KMS-11 (cell line): ENCODE results near the gene PADI1.

Source experiments
- H2AFZ ChIP-seq: fragments of 200-600 bp; sonication (generic); 2 replicates; pipeline ENCODE4 v1.6.1; 2016; ENCODE audit warnings: antibody characterized with exemption, mixed run types, low read depth
- H3K27ac ChIP-seq: fragments of 200-600 bp; sonication (generic); 2 replicates; pipeline ENCODE4 v1.6.1; 2016; ENCODE audit warnings: mild to moderate bottlenecking, mixed run types
- H3K27me3 ChIP-seq: fragments of 200-600 bp; sonication (generic); 2 replicates; pipeline ENCODE4 v1.6.1; 2017; ENCODE audit warnings: mild to moderate bottlenecking, low read depth, mixed run types, moderate library complexity; ENCODE audit not compliant: insufficient read depth
- H3K36me3 ChIP-seq: fragments of 200-600 bp; sonication (generic); 2 replicates; pipeline ENCODE4 v1.6.1; 2017; ENCODE audit warnings: mild to moderate bottlenecking, mixed run types; ENCODE audit not compliant: insufficient read depth
- H3K4me1 ChIP-seq: fragments of 200-600 bp; sonication (generic); 2 replicates; pipeline ENCODE4 v1.6.1; 2016; ENCODE audit warnings: mild to moderate bottlenecking, low read depth, mixed run types; ENCODE audit not compliant: poor library complexity, severe bottlenecking
- H3K4me2 ChIP-seq: fragments of 200-600 bp; sonication (generic); 2 replicates; pipeline ENCODE4 v1.7.0; 2016; ENCODE audit warnings: mild to moderate bottlenecking, mixed run types
- H3K4me3 ChIP-seq: fragments of 200-600 bp; sonication (generic); IDR thresholded peaks from 2 replicates; pipeline ENCODE4 v1.6.1; 2017; ENCODE audit warnings: low read depth, low read length, mixed read lengths; ENCODE audit not compliant: insufficient read depth
- H3K79me2 ChIP-seq: fragments of 200-600 bp; sonication (generic); 2 replicates; pipeline ENCODE4 v1.6.1; 2016; ENCODE audit warnings: low read depth, mixed run types; ENCODE audit not compliant: insufficient read depth
- H3K9ac ChIP-seq: fragments of 200-600 bp; sonication (generic); 2 replicates; pipeline ENCODE4 v1.6.1; 2016; ENCODE audit warnings: mild to moderate bottlenecking, mixed run types
- H4K20me1 ChIP-seq: fragments of 200-600 bp; sonication (generic); 2 replicates; pipeline ENCODE4 v1.6.1; 2016; ENCODE audit warnings: mild to moderate bottlenecking, mixed run types; ENCODE audit not compliant: insufficient read depth
- TF ChIP-seq, protein P1 (sequence below): fragments of 200-600 bp; sonication (generic); conservative IDR thresholded peaks from 2 replicates; pipeline ENCODE4 v1.6.1; 2017; ENCODE audit warnings: low read depth, mild to moderate bottlenecking, antibody characterized with exemption, low read length, moderate library complexity, mixed read lengths

Gene PADI1

DNA sequence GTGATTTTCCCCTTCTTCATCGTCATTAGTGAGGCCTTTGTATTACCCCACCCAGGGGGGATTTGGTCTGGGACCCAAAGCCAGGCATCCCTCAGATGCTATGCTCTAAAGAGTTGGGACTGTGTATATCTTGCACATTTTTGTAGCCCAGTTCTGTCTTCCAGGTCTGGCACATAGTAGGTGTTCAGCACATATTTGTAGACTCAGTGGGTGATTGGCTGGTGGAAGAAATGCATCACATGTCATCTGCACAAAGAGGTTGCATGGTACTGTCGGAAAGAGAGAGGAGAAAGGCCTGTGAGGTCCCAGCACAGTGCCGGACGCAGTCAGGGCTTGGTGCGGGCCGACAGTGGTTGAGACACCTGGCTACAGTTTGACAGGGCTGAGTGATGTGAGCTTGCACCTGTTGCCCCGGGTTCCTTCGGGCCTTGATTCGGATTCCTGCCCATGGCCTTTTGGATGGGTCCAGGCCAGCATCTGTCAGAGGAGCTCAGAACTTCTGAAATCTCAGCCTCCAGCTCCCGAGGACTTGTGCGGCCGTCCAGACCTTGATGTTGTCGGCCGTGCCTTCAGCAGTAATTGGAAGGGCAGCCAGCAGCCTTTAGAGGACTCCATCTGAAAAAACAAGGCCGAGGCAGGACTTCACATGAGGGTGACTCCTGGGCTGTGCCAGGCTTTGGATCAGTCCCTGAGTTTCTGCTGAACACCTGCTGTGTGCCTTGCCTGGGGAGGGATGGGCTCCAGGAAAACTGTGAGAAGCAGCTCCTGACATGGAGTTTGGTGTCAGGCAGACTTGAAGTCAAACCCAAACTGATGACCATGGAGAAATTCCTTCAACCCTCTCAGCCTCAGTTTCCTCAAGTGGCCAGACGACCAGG lies 40.9 kb upstream of the PADI1 start:
- Histone ChIP-seq H3K4me3 (no peak overlapping the region), H3K36me3 (no peaks in the 10 kb centered on the region), H3K4me1 (no peaks in the 10 kb centered on the region), H3K79me2 (no peaks in the 10 kb centered on the region), H3K9ac (no peak overlapping the region), H4K20me1 (no peaks in the 10 kb centered on the region), H3K4me2 (no peak overlapping the region), H2AFZ (no peak overlapping the region), H3K27ac (no peak overlapping the region), H3K27me3 (peaks cover 15% of the 10 kb centered on the region; the same call in 1 of the 2 replicates)
- TF ChIP-seq, protein P1, sequence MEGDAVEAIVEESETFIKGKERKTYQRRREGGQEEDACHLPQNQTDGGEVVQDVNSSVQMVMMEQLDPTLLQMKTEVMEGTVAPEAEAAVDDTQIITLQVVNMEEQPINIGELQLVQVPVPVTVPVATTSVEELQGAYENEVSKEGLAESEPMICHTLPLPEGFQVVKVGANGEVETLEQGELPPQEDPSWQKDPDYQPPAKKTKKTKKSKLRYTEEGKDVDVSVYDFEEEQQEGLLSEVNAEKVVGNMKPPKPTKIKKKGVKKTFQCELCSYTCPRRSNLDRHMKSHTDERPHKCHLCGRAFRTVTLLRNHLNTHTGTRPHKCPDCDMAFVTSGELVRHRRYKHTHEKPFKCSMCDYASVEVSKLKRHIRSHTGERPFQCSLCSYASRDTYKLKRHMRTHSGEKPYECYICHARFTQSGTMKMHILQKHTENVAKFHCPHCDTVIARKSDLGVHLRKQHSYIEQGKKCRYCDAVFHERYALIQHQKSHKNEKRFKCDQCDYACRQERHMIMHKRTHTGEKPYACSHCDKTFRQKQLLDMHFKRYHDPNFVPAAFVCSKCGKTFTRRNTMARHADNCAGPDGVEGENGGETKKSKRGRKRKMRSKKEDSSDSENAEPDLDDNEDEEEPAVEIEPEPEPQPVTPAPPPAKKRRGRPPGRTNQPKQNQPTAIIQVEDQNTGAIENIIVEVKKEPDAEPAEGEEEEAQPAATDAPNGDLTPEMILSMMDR, result no peak

DNA sequence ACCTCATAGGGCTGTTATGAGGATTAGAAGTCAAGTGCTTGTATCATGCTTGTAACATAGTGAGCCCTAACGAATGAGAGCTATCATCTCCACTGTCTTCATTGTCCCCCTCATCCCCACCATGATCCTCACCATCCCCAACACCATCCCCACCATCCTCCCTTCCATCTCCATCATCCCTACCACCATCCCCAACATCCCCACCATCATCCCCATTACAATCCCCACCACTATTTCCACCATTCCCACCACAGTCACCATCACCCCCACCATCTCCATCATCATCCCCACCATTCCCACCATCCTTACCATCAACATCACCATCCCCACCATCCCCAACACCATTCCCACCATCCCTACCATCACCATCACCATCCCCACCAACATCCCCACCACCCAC lies 39.1 kb upstream of the PADI1 start:
- H3K4me2 ChIP-seq, result no peak overlapping the region
- H3K27ac ChIP-seq, result no peak overlapping the region
- H4K20me1 ChIP-seq, result no peaks in the 10 kb centered on the region
- TF ChIP-seq, protein P1, result no peak
- no peak overlapping the region for H2AFZ ChIP-seq
- H3K79me2 ChIP-seq, result no peaks in the 10 kb centered on the region
- peaks cover 22% of the 10 kb centered on the region; the same call in 1 of the 2 replicates for H3K27me3 ChIP-seq
- no peak overlapping the region for H3K4me3 ChIP-seq
- H3K4me1 ChIP-seq, result no peaks in the 10 kb centered on the region
- no peak overlapping the region for H3K9ac ChIP-seq
- H3K36me3 ChIP-seq, result no peaks in the 10 kb centered on the region

DNA sequence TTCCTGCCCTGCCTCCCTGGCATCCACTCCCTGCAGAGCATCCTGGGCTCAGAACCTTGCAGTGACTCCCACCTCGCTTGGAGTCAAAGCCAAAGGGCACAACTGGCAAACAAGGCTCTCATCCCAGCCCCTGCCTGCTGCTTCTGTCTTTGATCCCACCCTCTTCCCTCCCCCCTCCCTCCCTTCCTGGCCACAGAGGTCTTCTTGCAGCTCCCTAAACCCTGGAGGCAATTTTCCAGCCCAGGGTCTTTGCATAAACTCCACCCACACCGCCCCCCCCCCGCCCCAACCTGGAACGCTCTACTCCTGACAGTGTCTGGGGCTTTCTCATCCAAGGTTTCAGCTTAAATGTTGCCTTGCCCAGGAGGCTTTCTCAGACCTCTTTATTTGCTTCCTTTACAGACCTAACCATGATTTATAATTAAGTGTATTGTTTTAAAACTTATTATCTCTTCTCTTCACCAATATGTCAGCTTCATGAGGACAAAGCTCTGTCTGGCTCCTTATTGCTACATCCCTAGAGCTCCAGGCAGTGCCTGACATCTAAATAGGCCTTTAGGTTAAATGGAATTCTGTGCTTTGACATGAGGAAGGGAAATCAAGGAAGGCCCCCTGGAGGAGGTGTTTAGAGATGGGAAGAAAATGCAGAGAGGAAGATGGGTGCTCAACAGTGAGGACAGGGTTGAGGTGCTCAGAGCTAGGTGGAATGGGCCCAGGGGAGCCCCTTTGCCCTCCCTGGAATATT lies 37.7 kb upstream of the PADI1 start:
- H3K36me3 ChIP-seq, result no peaks in the 10 kb centered on the region
- H2AFZ ChIP-seq, result no peak overlapping the region
- TF ChIP-seq, protein P1, result no peak
- no peak overlapping the region for H3K4me2 ChIP-seq
- no peak overlapping the region for H3K4me3 ChIP-seq
- H3K27me3 ChIP-seq, result peaks cover 19% of the 10 kb centered on the region; the same call in 1 of the 2 replicates
- H3K27ac ChIP-seq, result no peak overlapping the region
- no peaks in the 10 kb centered on the region for H3K79me2 ChIP-seq
- no peaks in the 10 kb centered on the region for H3K4me1 ChIP-seq
- no peak overlapping the region for H3K9ac ChIP-seq
- H4K20me1 ChIP-seq, result no peaks in the 10 kb centered on the region

DNA sequence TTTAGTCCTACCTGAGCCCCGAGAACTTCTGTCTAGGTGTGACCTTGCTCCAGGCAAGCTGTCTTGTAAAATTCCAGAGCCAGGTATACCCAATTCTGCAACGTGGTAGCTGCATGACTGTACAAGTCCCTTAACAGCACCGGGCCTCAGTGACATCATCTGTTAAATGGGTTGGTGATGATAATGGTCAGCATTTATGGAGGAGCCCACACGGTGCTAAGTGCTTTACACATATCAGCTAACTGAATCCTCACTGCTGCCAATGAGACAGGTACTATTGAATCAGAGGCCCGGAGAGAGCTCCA lies 37.2 kb upstream of the PADI1 start:
- no peak overlapping the region for H3K4me2 ChIP-seq
- peaks cover 18% of the 10 kb centered on the region; the same call in 1 of the 2 replicates for H3K27me3 ChIP-seq
- H3K36me3 ChIP-seq, result no peaks in the 10 kb centered on the region
- no peaks in the 10 kb centered on the region for H3K4me1 ChIP-seq
- H3K79me2 ChIP-seq, result no peaks in the 10 kb centered on the region
- TF ChIP-seq, protein P1, result no peak
- H2AFZ ChIP-seq, result no peak overlapping the region
- H4K20me1 ChIP-seq, result no peaks in the 10 kb centered on the region
- H3K9ac ChIP-seq, result no peak overlapping the region
- H3K27ac ChIP-seq, result no peak overlapping the region
- H3K4me3 ChIP-seq, result no peak overlapping the region
